ENCODE data around the gene STK16. TPM values are rescaled to one million over a fixed set of nuclear protein-coding genes. Genes with fewer than 3 reads are reported as not detected.

The STK16 gene
- total and polyA plus RNA-seq, 2 of the 13 experiments (the other 11 are each of a cell fraction or from before 2014, with no cell fraction given), result 28.0 to 50.9 TPM

DNA sequence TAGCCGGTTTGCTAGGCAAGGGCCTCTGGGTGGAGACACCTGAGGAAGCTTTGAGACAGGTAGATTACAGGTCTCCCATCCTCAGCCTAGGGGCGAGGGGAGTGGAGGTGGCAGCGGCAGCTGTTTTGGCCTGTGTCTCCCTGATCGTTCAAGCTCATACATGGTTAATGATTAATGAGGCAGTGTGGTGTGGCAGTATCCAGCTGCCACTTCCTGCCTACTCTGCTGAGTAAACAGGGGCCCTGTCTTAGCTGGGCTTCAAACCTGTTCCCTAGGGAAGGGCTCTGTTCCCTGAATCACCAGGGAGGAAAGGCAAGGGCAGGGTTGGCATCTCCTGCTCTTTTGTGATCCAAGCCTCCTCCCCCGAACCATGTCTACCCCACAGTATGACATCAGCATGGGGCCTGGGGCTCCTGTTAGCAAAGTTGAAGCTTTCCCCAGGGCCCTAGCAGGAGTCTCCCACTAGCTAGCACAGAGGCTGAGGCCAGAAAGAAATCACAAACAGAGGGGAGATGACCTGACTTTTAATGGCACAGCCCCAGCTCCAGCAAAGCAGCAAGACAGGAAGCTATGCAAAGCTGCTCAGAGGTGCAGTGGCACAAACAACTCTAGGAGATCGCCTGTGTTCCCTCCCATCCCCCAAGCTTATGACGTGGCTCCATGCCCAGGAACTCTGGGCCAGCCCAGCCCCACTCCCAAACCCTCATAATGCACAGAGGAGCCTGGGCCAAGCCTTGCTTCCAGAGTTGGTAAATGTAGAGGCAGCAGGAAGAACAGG, 4.1 kb downstream of the STK16 start (continued):
- TF ChIP-seq, protein P1, sequence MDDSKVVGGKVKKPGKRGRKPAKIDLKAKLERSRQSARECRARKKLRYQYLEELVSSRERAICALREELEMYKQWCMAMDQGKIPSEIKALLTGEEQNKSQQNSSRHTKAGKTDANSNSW (CRISPR knock-in tag; IDR thresholded peaks at IDR 0.05; ENCODE audit: borderline replicate concordance), result peak; percentile 62; the same call in 1 of the 2 replicates
- TF ChIP-seq ERF (CRISPR knock-in tag; IDR thresholded peaks at IDR 0.05) (peak; percentile 95), EED (CRISPR knock-in tag; IDR thresholded peaks at IDR 0.05) (peak; percentile 68; the same call in 1 of the 2 replicates), ZNF883 (CRISPR knock-in tag; IDR thresholded peaks at IDR 0.05; ENCODE audit: not compliant biosample characterization) (no peak), PAF1 (CRISPR knock-in tag; IDR thresholded peaks at IDR 0.05) (no peak), ZIK1 (CRISPR knock-in tag; IDR thresholded peaks at IDR 0.05; ENCODE audit: borderline replicate concordance, low read depth) (peak; percentile 15; the same call in 1 of the 2 replicates), ASH2L (IDR thresholded peaks at IDR 0.05; ENCODE audit: insufficient read length, low read depth, low read length) (peak; percentile 94), ZNF256 (CRISPR knock-in tag; conservative IDR thresholded peaks at IDR 0.05) (no peak), ZFP37 (CRISPR knock-in tag; IDR thresholded peaks at IDR 0.05; ENCODE audit: borderline replicate concordance) (no peak), ZNF607 (CRISPR knock-in tag; IDR thresholded peaks at IDR 0.05; ENCODE audit: borderline replicate concordance) (no peak; the same call in 1 of the 2 replicates), ZNF660 (CRISPR knock-in tag; IDR thresholded peaks at IDR 0.05; ENCODE audit: borderline replicate concordance, low read depth) (no peak), PHF5A (CRISPR knock-in tag; IDR thresholded peaks at IDR 0.05; ENCODE audit: low read depth, unreplicated experiment) (peak; percentile 71), MAZ (IDR thresholded peaks at IDR 0.05; ENCODE audit: borderline replicate concordance, low read depth, low read length) (no peak), MAZ (CRISPR knock-in tag; IDR thresholded peaks at IDR 0.05; ENCODE audit: low read depth) (peak; percentile 82), FOXA1 (IDR thresholded peaks at IDR 0.05) (peak; percentile 24; the same call in 1 of the 2 replicates), FOXA1 (CRISPR knock-in tag; IDR thresholded peaks at IDR 0.05) (peak; percentile 100), ZBTB7B (CRISPR knock-in tag; IDR thresholded peaks at IDR 0.05) (no peak), AGO1 (IDR thresholded peaks at IDR 0.05; ENCODE audit: low read depth, low read length, poor library complexity, severe bottlenecking) (no peak), ZNF777 (CRISPR knock-in tag; IDR thresholded peaks at IDR 0.05) (no peak)
- TF ChIP-seq, protein P2, sequence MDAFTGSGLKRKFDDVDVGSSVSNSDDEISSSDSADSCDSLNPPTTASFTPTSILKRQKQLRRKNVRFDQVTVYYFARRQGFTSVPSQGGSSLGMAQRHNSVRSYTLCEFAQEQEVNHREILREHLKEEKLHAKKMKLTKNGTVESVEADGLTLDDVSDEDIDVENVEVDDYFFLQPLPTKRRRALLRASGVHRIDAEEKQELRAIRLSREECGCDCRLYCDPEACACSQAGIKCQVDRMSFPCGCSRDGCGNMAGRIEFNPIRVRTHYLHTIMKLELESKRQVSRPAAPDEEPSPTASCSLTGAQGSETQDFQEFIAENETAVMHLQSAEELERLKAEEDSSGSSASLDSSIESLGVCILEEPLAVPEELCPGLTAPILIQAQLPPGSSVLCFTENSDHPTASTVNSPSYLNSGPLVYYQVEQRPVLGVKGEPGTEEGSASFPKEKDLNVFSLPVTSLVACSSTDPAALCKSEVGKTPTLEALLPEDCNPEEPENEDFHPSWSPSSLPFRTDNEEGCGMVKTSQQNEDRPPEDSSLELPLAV (CRISPR knock-in tag; conservative IDR thresholded peaks at IDR 0.05; ENCODE audit: low read depth), result no peak
- TF ChIP-seq, protein P3, sequence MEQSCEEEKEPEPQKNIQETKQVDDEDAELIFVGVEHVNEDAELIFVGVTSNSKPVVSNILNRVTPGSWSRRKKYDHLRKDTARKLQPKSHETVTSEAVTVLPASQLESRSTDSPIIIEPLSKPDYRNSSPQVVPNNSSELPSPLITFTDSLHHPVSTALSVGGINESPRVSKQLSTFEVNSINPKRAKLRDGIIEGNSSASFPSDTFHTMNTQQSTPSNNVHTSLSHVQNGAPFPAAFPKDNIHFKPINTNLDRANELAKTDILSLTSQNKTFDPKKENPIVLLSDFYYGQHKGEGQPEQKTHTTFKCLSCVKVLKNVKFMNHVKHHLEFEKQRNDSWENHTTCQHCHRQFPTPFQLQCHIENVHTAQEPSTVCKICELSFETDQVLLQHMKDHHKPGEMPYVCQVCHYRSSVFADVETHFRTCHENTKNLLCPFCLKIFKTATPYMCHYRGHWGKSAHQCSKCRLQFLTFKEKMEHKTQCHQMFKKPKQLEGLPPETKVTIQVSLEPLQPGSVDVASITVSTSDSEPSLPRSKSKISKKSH (CRISPR knock-in tag; IDR thresholded peaks at IDR 0.05; ENCODE audit: borderline replicate concordance), result peak; percentile 91; the same call in 1 of the 2 replicates
- TF ChIP-seq, protein P4, sequence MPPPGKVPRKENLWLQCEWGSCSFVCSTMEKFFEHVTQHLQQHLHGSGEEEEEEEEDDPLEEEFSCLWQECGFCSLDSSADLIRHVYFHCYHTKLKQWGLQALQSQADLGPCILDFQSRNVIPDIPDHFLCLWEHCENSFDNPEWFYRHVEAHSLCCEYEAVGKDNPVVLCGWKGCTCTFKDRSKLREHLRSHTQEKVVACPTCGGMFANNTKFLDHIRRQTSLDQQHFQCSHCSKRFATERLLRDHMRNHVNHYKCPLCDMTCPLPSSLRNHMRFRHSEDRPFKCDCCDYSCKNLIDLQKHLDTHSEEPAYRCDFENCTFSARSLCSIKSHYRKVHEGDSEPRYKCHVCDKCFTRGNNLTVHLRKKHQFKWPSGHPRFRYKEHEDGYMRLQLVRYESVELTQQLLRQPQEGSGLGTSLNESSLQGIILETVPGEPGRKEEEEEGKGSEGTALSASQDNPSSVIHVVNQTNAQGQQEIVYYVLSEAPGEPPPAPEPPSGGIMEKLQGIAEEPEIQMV (CRISPR knock-in tag; IDR thresholded peaks at IDR 0.05; ENCODE audit: low read depth), result peak; percentile 43; the same call in 1 of the 2 replicates
- TF ChIP-seq, protein P5, sequence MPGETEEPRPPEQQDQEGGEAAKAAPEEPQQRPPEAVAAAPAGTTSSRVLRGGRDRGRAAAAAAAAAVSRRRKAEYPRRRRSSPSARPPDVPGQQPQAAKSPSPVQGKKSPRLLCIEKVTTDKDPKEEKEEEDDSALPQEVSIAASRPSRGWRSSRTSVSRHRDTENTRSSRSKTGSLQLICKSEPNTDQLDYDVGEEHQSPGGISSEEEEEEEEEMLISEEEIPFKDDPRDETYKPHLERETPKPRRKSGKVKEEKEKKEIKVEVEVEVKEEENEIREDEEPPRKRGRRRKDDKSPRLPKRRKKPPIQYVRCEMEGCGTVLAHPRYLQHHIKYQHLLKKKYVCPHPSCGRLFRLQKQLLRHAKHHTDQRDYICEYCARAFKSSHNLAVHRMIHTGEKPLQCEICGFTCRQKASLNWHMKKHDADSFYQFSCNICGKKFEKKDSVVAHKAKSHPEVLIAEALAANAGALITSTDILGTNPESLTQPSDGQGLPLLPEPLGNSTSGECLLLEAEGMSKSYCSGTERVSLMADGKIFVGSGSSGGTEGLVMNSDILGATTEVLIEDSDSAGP (CRISPR knock-in tag; IDR thresholded peaks at IDR 0.05; ENCODE audit: borderline replicate concordance), result peak; percentile 59; the same call in 1 of the 2 replicates
